ENCODE measurements around the gene HEXIM2. TPM values are rescaled to one million over a fixed set of nuclear protein-coding genes. Genes with fewer than 3 reads are reported as not detected.

Gene HEXIM2
- total and polyA plus RNA-seq, 11 donors: 3.4 to 7.5 (median 5.7) TPM

GRCh38 chr17:45149037-45149668 is 12.5 kb upstream of the HEXIM2 start:
- 0 to 1% (median 0%) methylated on average over 26 to 32 of the region's 32 CpGs for WGBS, 4 donors
- no peaks in the 10 kb centered on the region for H3K9me3 ChIP-seq
- H3K4me3 ChIP-seq: peak overlapping the region; percentile 62 to 93 (median 79)
- ATAC-seq: peak; percentile 44 to 71 (median 58)
- TF ChIP-seq CTCF (IDR thresholded peaks at IDR 0.05) (peak; percentile 73 to 95 (median 84)), POLR2A (IDR thresholded peaks at IDR 0.05) (peak in 1 of 2 donors; percentile 38)
- H3K36me3 ChIP-seq: no peaks in the 10 kb centered on the region
- H3K27me3 ChIP-seq: no peaks in the 10 kb centered on the region
- intact Hi-C loops (cut with DNase I): loop anchor here in 1 of 10 donors (5.0 kb wide), 1 partner anchor 48 kb away; no protein-coding TSS in a partner anchor
- DNase-seq: peak; percentile 90 to 94 (median 91)
- peak overlapping the region; percentile 86 to 100 (median 96) for H3K27ac ChIP-seq
- H3K4me1 ChIP-seq: peaks cover 5 to 59% (median 34%) of the 10 kb centered on the region in 12 donors

GRCh38 chr17:45149669-45150664 is 11.7 kb upstream of the HEXIM2 start:
- no peaks in the 10 kb centered on the region for H3K9me3 ChIP-seq
- TF ChIP-seq CTCF (IDR thresholded peaks at IDR 0.05) (no peak), POLR2A (IDR thresholded peaks at IDR 0.05) (no peak)
- DNase-seq: peak; percentile 74 to 84 (median 76)
- no peaks in the 10 kb centered on the region for H3K27me3 ChIP-seq
- H3K4me1 ChIP-seq: peaks cover 5 to 51% (median 29%) of the 10 kb centered on the region in 12 donors
- H3K36me3 ChIP-seq: no peaks in the 10 kb centered on the region
- ATAC-seq: peak in 3 of 4 donors; percentile 6 to 13 (median 6)
- peak overlapping the region; percentile 62 to 93 (median 79) for H3K4me3 ChIP-seq
- peak overlapping the region; percentile 86 to 100 (median 96) for H3K27ac ChIP-seq
- 1% methylated on average over 55 to 56 of the region's 56 CpGs for WGBS, 4 donors
- intact Hi-C loops (cut with DNase I): loop anchor here in 1 of 10 donors (5.0 kb wide), 1 partner anchor 47 kb away; no protein-coding TSS in a partner anchor

GRCh38 chr17:45150911-45151809 is 10.5 kb upstream of the HEXIM2 start:
- peak overlapping the region; percentile 62 to 93 (median 79) for H3K4me3 ChIP-seq
- H3K4me1 ChIP-seq: peaks cover 5 to 52% (median 35%) of the 10 kb centered on the region in 12 donors
- no peaks in the 10 kb centered on the region for H3K36me3 ChIP-seq
- WGBS, 4 donors: 22 to 30% (median 28%) methylated on average over 8 of the region's 8 CpGs
- peak overlapping the region in 11 of 12 donors; percentile 53 to 100 (median 96) for H3K27ac ChIP-seq
- no peaks in the 10 kb centered on the region for H3K9me3 ChIP-seq
- DNase-seq: no peak
- intact Hi-C loops (cut with DNase I): no loop called here
- no peaks in the 10 kb centered on the region for H3K27me3 ChIP-seq
- no peak for TF ChIP-seq POLR2A (IDR thresholded peaks at IDR 0.05)
- no peak for TF ChIP-seq CTCF (IDR thresholded peaks at IDR 0.05)
- no peak for ATAC-seq

All from heart left ventricle (tissue), 16 donors.